T-helper 2 cell treated with Interferon-gamma antibody and Interleukin-4, amounts not matched to agents 5 μg/mL and 100 μg/mL, for 36 hours (primary cell): ENCODE data around the gene DNASE1L2.

ENCODE experiments used
- DNase-seq: peaks from one replicate; pipeline ENCODE4 v3.0.0; 2021; ENCODE audit warnings: low spot score
- H3K27ac Mint-ChIP-seq: one replicate; pipeline ENCODE4 v1.8.0; 2021; ENCODE audit warnings: mild to moderate bottlenecking, mixed read lengths
- H3K27me3 Mint-ChIP-seq: one replicate; pipeline ENCODE4 v1.8.0; 2021; ENCODE audit warnings: low read depth, mixed read lengths
- H3K36me3 Mint-ChIP-seq: one replicate; pipeline ENCODE4 v1.8.0; 2021; ENCODE audit warnings: low read depth, mixed read lengths
- H3K4me1 Mint-ChIP-seq: one replicate; pipeline ENCODE4 v1.8.0; 2021; ENCODE audit warnings: low read depth, mixed read lengths
- H3K4me3 Mint-ChIP-seq: one replicate; pipeline ENCODE4 v1.8.0; 2022; ENCODE audit warnings: mild to moderate bottlenecking, moderate library complexity, mixed read lengths
- H3K9me3 Mint-ChIP-seq: one replicate; pipeline ENCODE4 v1.8.0; 2021; ENCODE audit warnings: mixed read lengths

DNASE1L2 gene

DNA sequence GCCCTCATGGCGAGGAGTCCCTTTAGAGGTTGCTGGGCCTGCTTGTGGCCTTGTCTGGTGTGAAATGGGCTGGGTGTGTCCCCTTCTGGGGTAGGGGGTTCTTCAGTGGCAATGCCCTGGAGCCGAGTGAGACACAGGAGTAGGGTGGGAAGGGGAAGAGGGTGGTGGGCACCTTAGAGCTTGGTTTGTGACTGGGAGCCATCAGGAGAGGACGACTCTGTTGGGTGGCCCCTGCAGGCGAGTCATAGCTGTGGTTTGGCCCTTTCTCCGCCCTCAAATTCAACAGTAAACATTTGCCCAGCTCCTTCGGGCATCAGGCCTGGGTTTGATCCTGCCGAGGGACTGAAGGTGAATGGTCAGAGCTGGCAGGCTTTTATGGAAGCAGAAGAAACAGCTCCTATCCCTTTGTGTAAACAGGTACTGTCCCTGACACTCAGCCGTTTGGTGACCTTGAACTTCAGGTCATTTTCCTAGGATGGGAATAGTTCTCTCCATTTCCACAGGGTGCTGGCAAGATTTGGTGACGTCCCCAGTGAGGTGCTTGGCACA is 9.9 kb upstream of the DNASE1L2 start:
- Mint-ChIP-seq H3K9me3 (no peaks in the 10 kb centered on the region), H3K4me1 (no peaks in the 10 kb centered on the region), H3K27ac (no peak overlapping the region), H3K4me3 (no peak overlapping the region), H3K27me3 (no peaks in the 10 kb centered on the region), H3K36me3 (peaks cover 2% of the 10 kb centered on the region)
- DNase-seq: no peak

GRCh38 chr16:2226918-2227317 is 9.3 kb upstream of the DNASE1L2 start:
- Mint-ChIP-seq H3K9me3 (no peaks in the 10 kb centered on the region), H3K36me3 (peaks cover 5% of the 10 kb centered on the region), H3K4me1 (no peaks in the 10 kb centered on the region), H3K4me3 (peak overlapping the region; percentile 18), H3K27ac (no peak overlapping the region), H3K27me3 (no peaks in the 10 kb centered on the region)
- no peak for DNase-seq

- peaks cover 6% of the 10 kb centered on the region for H3K36me3 Mint-ChIP-seq
- no peak overlapping the region for H3K4me3 Mint-ChIP-seq
- DNase-seq: no peak
- no peaks in the 10 kb centered on the region for H3K4me1 Mint-ChIP-seq
- H3K9me3 Mint-ChIP-seq: no peaks in the 10 kb centered on the region
- H3K27me3 Mint-ChIP-seq: no peaks in the 10 kb centered on the region
- H3K27ac Mint-ChIP-seq: no peak overlapping the region
Measured at GRCh38 chr16:2228161-2228824, 8.0 kb upstream of the DNASE1L2 start.

DNA sequence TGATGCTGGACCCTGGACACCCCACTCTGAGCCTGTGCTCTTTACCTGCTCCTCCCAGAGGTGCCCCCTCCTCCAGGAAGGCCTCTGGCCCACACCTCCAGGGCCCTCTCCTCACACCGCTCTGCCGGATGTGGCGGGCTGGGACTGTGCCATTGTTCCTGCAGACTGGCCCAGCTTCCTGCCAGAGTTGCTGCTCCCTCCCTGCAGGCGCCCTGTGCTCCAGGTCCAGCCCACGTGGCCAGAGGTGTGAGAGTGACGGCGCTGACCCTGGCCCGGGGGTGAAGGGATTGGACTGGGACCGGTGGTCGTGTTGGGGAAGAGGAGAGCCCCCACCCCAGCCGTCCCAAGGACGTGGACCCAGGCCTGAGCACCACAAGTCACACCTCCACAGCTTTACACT is 7.2 kb upstream of the DNASE1L2 start:
- Mint-ChIP-seq H3K4me1 (no peaks in the 10 kb centered on the region), H3K4me3 (no peak overlapping the region), H3K36me3 (peaks cover 8% of the 10 kb centered on the region), H3K9me3 (no peaks in the 10 kb centered on the region), H3K27ac (no peak overlapping the region), H3K27me3 (no peaks in the 10 kb centered on the region)
- no peak for DNase-seq

DNA sequence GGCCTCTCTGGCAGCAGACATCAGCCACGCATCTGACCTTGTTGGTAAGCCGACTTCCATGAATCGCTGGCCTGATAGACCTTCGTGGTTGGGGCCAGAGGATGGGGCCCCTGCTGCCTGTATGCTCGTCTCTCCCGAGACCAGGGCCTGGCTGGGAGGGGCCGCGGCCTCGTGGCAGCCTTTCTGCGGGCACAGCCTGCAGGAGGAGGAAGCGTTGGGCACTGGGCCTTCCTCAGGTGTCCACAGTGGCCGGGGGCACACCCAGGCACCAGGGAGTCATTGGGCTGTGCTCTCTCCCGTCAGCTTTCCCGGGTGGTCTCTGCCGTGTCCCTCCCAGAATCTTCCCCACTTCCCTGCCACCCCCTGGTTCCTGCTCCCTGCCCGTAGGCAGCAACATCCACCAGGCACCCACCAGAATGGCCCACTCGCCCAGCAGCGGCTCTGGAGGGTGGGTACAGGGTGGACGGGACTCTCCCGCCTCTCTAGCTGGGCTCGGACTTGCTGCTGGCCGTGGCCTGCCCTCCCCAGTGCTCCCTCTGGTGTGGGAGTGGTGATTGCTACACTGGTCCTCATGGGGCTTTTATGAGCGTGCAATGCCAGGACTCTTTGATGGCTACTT is 6.5 kb upstream of the DNASE1L2 start:
- Mint-ChIP-seq H3K36me3 (peaks cover 10% of the 10 kb centered on the region), H3K4me3 (no peak overlapping the region), H3K4me1 (no peaks in the 10 kb centered on the region), H3K27me3 (no peaks in the 10 kb centered on the region), H3K9me3 (no peaks in the 10 kb centered on the region), H3K27ac (no peak overlapping the region)
- no peak for DNase-seq

DNA sequence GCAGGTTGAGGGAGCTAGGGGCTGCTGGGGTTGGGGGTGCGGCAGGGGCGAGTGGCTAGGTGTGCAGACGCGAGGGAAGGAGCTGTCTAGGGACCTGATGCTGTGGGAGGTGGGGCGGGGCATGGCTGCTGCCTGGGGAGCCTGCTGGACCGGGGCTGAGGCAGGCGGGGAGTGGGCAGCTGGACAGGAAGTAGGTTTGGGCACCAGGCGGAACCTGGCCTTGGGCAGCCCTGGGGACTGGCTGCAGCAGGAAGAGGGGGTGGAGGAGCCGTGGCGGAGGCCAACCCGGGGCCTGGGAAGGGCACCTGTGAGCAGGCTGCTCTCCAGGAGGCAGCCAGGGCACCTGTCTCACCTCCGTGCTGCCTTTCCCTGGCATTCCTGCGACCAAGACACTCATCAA is 5.9 kb upstream of the DNASE1L2 start:
- Mint-ChIP-seq H3K4me1 (no peaks in the 10 kb centered on the region), H3K27ac (no peak overlapping the region), H3K4me3 (no peak overlapping the region), H3K9me3 (no peaks in the 10 kb centered on the region), H3K27me3 (peaks cover 2% of the 10 kb centered on the region), H3K36me3 (peaks cover 13% of the 10 kb centered on the region)
- DNase-seq: no peak

- Mint-ChIP-seq H3K36me3 (peaks cover 14% of the 10 kb centered on the region), H3K27me3 (peaks cover 3% of the 10 kb centered on the region), H3K4me3 (no peak overlapping the region), H3K9me3 (no peaks in the 10 kb centered on the region), H3K4me1 (no peaks in the 10 kb centered on the region), H3K27ac (no peak overlapping the region)
- DNase-seq: no peak
Measured at GRCh38 chr16:2231016-2231931, 5.0 kb upstream of the DNASE1L2 start.

DNA sequence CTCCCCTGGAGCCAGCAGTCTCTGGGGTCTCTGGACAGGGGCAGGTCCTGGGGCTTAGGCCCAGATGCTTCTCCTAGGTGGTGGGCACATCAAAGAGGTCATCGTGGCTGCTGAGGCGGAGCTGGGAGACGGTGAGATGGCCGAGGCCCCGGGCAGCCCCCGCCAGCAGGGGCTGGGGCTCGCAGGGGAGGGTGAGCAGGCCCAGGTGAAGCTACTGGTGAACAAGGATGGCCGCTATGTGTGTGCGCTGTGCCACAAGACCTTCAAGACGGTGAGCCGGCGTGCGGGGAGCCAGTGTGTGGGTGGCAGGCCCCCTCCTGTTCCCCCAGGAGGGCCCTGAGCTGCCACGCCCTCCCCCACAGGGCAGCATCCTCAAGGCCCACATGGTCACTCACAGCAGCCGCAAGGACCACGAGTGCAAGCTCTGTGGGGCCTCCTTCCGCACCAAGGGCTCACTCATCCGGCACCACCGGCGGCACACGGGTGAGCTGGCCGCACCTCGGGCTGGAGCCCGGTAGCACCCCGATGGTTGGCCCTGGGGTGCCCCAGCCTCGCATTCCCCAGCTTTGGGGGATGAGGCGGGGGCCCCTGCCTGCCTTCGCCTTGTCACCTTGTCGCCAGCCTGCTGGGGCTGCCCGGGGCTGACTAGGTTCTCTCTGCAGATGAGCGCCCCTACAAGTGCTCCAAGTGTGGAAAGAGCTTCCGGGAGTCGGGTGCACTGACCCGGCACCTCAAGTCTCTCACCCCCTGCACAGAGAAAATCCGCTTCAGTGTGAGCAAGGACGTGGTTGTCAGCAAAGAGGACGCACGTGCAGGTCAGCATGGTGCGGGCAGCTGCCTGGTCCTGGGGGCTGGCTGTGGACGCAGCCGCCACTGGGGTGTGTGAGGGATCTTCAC is 3.9 kb upstream of the DNASE1L2 start:
- Mint-ChIP-seq H3K27me3 (peaks cover 3% of the 10 kb centered on the region), H3K4me3 (no peak overlapping the region), H3K9me3 (no peaks in the 10 kb centered on the region), H3K27ac (no peak overlapping the region), H3K4me1 (no peaks in the 10 kb centered on the region), H3K36me3 (peaks cover 14% of the 10 kb centered on the region)
- no peak for DNase-seq

GRCh38 chr16:2233046-2233775 is 3.0 kb upstream of the DNASE1L2 start:
- Mint-ChIP-seq H3K9me3 (no peaks in the 10 kb centered on the region), H3K4me3 (no peak overlapping the region), H3K36me3 (peaks cover 14% of the 10 kb centered on the region), H3K4me1 (no peaks in the 10 kb centered on the region), H3K27me3 (peaks cover 3% of the 10 kb centered on the region), H3K27ac (no peak overlapping the region)
- DNase-seq: no peak

- Mint-ChIP-seq H3K9me3 (no peaks in the 10 kb centered on the region), H3K4me3 (no peak overlapping the region), H3K27ac (no peak overlapping the region), H3K36me3 (peaks cover 14% of the 10 kb centered on the region), H3K27me3 (peaks cover 3% of the 10 kb centered on the region), H3K4me1 (no peaks in the 10 kb centered on the region)
- DNase-seq: no peak
Measured at GRCh38 chr16:2233872-2234812, 2.1 kb upstream of the DNASE1L2 start.

DNA sequence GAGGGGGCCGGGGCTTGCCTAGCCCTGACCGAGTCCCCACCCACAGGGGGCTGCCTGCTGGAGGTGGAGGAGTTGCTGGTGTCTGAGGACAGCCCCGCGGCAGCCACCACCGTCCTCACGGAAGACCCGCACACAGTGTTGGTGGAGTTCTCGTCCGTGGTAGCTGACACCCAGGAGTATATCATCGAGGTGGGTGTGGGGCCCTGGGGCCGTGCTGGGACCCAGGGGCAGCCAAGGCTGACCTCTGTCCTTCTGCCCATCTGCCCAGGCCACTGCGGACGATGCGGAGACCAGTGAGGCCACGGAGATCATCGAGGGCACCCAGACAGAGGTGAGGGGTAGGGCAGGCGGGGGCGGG is 1.5 kb upstream of the DNASE1L2 start:
- no peak overlapping the region for H3K4me3 Mint-ChIP-seq
- peaks cover 3% of the 10 kb centered on the region for H3K27me3 Mint-ChIP-seq
- H3K9me3 Mint-ChIP-seq: no peaks in the 10 kb centered on the region
- DNase-seq: no peak
- no peaks in the 10 kb centered on the region for H3K4me1 Mint-ChIP-seq
- peaks cover 14% of the 10 kb centered on the region for H3K36me3 Mint-ChIP-seq
- H3K27ac Mint-ChIP-seq: no peak overlapping the region

- peaks cover 3% of the 10 kb centered on the region for H3K27me3 Mint-ChIP-seq
- H3K27ac Mint-ChIP-seq: no peak overlapping the region
- H3K36me3 Mint-ChIP-seq: peaks cover 12% of the 10 kb centered on the region
- H3K4me3 Mint-ChIP-seq: no peak overlapping the region
- no peak for DNase-seq
- no peaks in the 10 kb centered on the region for H3K9me3 Mint-ChIP-seq
- no peaks in the 10 kb centered on the region for H3K4me1 Mint-ChIP-seq
Measured at GRCh38 chr16:2235234-2235651, 1.0 kb upstream of the DNASE1L2 start.
